A673 (cell line): ENCODE data around the gene NPC1.

ENCODE experiments used
- CTCF ChIP-seq: fragments of 300-800, 200-600 bp; sonication (generic); conservative IDR thresholded peaks from 2 replicates; pipeline ENCODE4 v1.5.1; 2017; ENCODE audit warnings: low read depth, mild to moderate bottlenecking, antibody characterized with exemption, low read length, moderate library complexity, mixed read lengths
- EZH2 ChIP-seq: fragments of 200-600 bp; sonication (generic); IDR thresholded peaks from 2 replicates; pipeline ENCODE4 v1.6.1; 2017; ENCODE audit warnings: borderline replicate concordance, low read depth, mild to moderate bottlenecking, mixed read lengths, antibody characterized with exemption, low read length; ENCODE audit not compliant: poor library complexity, severe bottlenecking

DNA sequence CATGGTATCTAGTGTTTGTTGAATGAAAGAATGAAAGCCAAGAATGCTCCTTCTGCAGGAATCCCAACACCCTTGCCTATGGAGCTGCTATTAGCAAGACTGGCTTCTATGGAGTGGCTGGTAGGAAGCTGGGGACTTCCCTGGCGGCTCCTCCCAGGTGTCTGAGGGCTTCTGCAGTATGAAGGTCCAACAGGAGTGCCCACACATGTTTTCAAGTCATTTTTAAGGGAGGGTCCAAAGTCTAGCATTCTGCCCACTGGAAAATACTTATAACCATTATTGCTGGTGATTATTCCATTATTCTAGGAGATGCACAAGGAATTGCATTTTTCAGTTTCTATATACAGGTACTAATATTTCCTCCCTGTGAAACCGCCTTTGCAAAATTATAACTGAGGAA, 21.9 kb upstream of the NPC1 start:
- TF ChIP-seq CTCF (no peak), EZH2 (no peak)
